ENCODE results near the gene ERICH6.

- TF ChIP-seq POLR2A (IDR thresholded peaks at IDR 0.05): no peak
- TF ChIP-seq CTCF (IDR thresholded peaks at IDR 0.05): no peak
These were observed 23.2 kb downstream of the ERICH6 start for GRCh38 chr3:150680562-150680961.
